Medulla oblongata (tissue), 1 donor: Measurements from ENCODE around the gene GAST.
"Not testable (repeated sequence)": the region's sequence is repeated elsewhere in the genome, so short reads cannot be mapped to it uniquely, and the experiment has no call there.

Source experiments
- DNase-seq: peaks from one replicate; pipeline ENCODE4 v3.0.0-alpha.2; 2015; ENCODE audit errors: extremely low spot score

The GAST gene, protein sequence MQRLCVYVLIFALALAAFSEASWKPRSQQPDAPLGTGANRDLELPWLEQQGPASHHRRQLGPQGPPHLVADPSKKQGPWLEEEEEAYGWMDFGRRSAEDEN

DNA sequence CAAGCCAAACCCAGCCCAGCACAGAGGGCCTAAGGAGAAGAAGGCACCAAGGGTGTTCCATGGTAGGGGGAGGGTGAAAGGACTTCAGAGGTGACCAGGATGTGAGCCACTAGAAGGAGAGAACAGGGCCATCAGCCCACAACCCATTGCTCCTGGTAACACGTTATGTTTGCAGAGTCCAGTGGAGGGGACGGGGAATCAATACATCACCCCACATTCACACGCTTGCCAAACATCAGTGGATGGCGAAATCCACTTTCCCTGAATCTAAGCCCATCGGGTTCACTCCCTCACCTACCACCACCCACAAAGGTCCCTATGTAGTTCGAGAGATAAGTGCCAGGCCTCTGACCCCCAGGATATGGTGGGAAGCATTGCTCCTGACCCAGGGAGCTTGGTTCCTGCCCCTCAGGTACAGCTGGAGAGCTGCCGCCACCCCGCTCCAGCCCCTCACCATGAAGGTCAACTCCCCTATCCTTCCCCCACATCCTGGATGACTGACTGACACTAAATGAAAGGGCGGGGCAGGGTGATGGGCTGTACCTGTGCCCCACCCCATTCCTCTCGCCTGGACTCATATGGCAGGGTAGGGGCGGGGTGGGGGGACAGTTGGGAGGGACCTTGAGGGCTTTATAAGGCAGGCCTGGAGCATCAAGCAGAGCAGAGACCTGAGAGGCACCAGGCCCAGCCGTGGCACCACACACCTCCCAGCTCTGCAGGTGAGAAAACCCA is at the start of gene GAST:
Gene GAST (plus strand): TSS at position 663 of the 732 bp plus-strand sequence. CDS start 3,106 bp downstream, outside the sequence.
- DNase-seq: no peak

DNA sequence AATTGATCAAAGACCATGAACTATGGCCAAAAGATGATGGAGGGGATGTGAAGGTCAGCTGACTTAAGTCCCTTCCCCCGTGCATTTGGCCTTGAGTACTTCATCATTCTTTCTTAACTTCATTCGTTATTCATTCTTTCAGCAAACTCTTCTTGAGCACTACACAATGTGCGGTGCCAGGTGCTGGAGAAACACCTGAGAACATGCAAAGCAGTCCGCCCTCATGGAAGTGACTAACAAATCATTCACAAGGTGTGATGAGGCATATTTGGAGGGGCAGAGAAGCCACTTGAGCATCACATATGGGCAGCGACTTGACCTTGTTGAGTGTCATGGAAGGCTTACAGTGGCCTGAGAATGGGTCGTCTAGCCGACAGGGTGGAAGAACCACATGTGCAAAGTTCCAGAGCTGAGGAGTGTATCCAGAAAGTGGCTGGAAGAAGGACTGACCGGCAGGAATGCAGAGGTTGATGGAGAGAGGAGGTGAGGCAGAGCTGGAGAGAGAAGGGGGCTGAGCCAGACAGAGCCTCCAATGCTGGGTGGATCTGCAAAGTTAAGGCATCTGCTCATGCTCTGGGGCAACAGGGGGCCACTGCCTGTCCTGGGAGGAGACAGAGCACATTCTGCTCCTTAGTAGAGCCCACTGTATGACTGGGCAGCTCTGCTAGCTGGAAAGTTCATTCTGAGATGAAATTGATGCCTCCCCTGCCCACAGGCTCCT is 48.5 kb upstream of the GAST start:
- DNase-seq: no peak

DNA sequence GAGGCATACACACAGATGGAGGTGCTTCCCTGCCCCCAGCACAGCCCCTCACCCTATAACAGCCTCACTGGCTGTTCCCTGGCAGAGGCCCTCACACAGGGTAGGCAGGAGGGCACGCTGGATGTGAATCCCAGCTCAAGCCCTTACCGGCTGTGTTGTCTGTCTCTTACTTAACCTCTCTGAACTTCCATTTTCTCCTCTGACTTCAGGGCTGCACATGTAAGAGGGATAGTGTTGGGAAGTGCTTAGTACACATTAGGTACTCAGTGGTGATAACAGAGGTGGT is 48.0 kb upstream of the GAST start:
- no peak for DNase-seq

DNA sequence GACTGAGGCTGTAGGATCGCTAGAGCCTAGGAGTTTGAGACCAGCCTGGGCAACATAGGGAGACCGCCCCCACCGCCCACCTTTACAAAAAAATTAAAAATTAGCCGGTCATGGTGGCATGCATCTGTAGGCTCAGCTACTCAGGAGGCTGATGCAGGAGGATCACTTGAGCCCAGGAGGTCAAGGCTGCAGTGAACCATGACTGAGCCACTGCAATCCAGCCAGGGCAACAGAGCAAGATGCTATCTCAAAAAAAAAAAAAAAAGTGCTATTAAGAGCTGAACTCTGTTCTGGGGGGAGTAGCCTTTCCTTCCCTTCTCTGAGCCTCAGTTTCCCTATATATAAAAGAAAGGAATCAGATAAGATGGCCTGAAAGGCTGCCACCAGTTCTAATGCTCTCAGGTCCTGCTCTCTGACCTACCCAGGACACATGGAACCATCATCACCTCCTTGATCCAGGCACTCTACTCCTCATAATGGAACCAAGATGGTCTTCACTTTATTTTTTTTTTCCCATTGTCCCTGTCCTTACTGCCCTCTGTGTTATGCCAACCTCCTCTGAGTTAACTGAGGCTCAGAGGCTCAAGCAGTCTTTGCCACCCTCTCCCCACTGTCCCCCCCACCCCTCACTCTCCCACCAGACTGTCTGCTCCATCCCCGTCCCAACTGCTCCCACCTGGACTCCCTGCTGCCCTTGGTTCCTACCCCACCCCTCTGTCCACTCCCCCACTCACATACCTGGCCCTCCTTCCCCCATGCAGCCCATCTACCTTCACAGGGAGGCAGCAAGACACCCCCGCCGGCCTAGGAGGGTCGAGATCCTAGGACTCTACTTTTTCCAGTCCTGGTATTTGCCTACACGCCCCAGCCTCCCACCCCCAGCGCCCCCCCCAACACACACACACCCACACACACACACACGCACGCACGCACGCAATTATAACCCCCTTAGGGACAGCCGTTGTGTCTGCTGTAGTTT is 47.3 kb upstream of the GAST start:
- no peak for DNase-seq

DNA sequence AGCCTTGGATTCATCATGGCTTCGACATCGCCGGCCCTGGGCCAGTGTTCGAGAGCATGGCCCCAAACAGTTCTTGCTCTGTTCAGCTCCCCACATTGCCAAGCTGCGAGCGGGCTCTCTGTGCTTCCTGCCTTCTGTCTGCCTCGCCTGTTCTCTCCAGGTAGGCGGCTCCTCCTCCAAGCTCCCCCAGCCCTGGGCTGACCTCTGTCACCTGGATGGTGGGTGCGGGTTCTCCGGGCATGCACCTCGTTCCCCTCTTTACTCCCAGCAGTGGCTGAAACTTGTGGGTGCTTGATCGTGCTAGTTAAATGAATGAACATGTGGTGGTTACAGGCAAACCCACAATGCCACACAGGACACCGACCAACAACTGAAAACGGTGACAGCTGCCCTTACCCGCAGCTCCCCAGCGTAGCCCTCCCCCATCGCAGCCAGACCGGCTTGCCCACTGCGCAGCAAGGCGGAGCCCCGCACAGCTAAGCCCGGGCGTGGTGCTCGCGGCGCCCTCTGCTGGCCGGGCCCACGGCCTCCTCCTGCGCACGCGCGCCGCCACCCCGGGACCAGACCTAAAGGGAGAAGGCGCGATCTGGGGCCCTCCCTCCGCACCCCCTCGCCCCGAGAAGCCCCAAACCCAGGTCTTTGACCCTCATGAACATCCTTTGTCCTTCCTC is 46.4 kb upstream of the GAST start:
- peak; percentile 89 for DNase-seq

DNA sequence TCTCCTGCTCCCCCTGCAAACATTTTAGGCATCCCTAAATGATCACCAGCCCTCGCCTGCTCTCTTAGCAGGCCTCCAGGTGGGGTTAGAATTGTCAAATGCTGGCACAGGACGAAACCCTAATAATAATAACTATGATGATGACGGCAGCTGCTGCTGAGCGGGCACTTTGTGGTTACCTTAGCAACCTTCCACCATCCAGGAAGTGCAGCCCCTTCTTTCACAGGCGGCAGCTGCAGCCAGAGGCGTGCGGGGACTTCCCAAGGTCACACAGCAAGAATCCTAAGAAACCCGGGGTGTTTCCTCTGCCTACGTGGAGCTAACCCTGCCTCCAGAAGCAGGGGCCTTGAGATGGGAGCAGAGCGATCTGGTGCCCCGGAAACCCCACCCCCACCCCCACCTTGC is 45.9 kb upstream of the GAST start:
- DNase-seq: peak; percentile 33

DNA sequence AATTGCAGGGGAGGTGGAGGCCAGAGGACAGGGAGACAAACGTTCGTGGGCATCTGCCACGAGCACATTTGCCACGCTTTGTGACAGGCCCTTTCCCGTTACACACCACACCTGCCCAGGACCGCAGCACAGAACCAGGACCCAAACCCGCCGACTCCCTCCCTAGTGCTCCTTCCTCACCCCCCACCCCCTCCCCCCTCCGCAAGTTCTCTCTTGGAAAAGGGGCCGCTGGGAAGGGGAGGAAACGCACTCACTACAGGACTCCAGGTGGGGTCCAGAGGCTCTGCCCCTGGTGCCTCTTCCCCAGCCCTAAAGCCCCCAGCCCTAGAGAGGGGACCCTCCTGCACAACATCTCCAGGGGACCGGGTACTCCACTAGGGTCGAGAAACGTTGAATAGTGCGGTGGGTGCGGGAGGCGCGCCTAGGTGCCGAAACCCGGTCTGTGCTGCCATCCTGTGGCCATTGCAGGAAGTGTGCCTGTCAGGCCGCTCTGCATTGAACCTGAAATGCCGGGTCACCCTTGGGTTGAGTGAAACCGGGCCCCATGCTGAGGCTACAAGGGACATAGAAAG is 45.3 kb upstream of the GAST start:
- DNase-seq: peak; percentile 82

DNA sequence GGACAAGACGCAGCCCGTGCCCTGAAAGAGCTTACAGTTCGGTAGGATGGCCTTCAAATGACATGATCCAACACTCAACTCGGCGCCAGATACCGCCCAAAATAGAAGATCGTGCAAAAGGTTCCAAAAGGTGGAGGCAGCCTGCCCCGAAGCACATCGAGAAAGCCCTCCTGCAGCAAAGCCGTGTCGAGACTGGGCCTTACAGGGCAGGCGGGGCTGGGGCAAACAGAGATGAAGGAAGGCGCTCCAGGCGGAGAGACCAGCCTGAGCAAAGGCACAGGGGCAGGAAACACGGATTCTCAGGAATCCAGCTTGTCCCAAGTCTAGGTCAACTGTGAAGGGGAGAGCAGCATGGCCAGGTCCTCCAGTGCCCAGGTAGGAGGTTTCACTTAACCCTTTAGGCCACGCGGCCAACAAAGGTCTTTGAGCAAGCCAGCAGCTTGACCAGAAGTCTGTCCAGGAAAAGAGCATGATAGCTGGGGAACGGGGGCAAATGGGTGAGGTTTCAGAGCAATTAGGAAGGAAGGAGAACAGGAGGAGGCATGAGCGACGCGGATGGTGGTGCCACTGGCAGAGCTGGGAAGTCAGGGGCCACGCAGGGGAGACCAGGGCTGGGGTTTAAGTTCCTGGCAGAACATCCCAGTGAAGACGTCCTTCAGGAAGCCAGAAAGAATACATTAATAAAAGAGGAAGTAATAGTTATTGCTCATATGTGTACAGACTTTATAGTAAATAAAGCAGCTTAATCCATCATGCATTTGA is 44.7 kb upstream of the GAST start:
- DNase-seq: no peak

DNA sequence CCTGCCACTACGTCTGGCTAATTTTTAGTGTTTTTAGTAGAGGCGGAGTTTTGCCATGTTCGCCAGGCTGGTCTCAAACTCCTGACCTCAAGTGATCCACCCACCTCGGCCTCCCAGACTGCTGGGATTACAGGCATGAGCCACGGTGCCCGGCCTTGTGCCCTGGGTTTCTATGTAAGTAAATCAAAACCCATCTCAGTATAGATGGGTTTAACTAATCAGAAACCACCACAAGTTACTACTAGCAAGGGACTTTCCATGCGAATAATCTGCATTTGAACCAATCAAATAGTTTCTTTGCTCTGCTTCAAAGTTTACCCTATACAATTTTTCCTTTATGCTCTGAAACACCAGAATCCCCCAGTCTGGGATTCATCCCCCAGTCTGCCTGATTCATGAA is 40.0 kb upstream of the GAST start:
- DNase-seq: no peak

DNA sequence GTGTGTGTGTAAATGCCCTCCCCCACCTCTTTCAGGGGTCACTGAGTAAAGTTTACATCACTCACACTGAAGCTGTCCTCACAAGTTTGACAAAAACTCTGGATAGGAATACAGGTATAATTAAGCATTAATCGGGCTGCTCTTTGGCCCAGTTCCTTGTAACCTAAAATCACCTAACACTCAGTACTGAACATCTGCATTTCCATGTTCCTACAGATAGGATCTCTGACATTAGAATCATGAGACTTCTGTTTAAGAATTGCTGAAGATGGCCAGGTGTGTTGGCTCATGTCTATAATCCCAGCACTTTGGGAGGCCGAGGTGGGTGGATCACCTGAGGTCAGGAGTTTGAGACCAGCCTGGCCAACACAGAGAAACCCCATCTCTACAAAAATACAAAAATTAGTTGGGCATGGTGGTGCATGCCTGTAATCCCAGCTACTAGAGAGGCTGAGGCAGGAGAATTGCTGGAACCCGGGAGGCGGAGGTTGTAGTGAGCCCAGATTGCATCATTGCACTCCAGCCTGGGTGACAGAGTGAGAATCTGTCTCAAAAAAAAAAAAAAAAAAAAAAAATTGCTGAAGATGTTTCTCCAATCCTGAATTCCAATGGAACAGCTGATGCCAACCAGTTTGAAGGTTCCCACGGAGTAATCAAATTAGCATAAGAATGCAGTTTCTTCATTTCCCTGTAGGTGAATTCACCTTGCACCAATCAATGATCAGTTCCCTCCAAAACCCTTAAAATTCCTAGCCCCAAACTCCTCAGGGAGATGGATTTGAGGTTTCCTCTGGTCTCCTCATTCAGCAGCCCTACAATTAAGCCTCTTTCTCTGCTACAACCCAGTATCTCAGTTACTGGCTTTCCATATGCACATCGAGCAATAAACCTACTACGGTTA is 36.7 kb upstream of the GAST start:
- DNase-seq: not testable (repeated sequence)

DNA sequence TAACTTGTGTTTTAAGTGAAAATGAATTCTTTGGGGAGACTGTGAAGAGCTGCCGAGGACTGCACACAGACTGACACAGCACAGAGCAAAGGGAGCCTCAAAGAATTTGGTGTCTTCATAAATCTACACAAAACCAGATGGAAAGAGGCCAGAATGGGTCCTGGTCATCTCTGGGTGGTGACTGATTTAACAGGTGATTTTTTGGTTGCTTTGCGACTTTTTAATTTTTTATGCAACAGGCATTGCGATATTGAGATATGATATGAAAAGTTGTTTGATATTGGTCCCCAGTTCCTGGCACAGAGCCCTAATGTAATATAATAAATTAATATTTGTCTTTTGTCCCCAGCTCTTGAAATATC is 36.1 kb upstream of the GAST start:
- DNase-seq: no peak

DNA sequence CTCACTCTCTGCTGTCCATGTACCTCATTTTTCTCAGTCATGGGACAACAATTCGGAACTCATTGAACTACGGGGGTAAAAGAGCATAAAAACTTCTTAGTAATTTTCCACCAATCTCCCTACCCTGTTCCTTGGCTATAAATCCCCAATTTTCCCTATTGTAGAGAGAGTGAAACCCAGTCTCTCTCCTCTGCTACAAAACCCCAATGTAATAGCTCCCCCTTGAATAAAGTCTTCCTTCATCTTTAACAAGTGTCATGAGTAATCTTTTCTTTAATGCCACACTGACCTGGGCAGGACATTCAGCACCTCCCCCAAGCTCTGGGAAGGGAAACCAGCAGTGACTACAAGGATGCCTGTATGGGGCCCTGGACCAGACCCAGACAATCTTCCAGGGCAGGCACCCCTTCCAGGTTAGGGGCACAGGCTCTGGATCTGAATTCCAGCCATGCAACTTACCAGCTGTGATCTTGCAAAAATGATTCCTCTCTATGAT is 33.7 kb upstream of the GAST start:
- no peak for DNase-seq

DNA sequence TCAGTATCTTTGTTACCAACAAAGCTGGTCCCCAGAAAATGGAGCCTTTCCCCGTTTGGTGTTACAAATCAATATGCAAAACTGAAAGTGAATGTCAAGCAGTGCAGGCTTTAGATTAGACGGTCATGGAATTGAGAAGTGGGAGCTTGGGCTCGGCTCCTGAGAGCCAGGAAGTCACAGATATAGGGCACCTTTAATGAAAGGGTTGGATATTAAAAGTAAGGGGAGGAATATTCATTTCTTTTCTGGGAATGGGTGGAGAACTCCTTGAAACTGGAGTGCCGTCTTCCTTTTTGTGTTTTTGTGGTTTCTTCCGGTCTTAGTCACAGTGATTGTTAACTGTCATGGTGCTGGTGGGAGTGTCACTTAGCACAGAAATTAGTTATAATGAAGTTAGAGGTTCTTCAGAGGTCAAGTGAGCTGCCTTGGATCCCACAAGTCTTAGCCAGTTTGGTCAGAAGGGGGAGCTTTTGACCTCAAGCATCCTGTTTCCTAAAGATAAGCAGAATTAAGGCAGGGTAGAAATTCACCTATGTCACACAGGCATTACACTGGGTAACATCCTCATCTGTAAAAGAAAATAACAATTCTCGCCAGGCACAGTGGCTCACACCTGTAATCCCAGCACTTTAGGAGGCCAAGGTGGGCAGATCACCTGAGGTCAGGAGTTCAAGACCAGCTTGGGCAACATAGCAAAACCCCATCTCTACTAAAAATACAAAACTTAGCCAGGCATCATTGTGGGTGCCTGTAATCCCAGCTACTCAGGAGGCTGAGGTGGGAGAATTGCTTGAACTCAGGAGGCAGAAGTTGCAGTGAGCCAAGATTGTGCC is 33.0 kb upstream of the GAST start:
- DNase-seq: no peak

DNA sequence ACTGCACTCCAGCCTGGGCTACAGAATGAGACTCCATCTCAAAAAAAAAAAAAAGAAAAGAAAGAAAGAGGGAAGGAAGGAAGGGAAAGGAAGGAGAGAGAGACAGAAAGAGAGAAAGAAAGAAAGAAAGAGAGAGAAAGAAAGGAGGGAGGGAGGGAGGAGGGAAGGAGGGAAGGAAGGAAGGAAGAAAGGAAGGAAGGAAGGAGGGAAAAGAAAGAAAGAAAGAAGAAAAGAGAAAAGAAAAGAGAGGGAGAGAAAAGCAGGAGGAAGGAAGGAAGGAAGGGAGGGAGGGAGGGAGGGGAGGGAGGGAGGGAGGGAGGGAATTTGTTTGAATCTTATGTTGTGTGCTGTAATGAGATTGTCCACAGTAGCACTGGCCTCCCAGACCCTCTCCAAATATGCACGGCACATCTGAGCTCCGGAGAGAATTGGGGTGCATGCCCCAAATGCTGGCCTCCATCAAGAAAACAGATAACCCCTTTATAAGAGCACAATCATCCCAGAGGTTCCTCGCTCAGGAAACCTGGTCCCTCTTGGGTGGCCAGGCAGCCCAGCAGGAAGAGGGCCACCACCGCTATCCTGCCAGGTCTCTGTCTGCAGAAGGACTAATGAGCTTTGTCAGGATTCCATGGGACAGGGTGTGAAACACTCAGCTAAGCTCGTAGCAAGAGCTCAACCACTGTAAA is 32.2 kb upstream of the GAST start:
- DNase-seq: no peak

DNA sequence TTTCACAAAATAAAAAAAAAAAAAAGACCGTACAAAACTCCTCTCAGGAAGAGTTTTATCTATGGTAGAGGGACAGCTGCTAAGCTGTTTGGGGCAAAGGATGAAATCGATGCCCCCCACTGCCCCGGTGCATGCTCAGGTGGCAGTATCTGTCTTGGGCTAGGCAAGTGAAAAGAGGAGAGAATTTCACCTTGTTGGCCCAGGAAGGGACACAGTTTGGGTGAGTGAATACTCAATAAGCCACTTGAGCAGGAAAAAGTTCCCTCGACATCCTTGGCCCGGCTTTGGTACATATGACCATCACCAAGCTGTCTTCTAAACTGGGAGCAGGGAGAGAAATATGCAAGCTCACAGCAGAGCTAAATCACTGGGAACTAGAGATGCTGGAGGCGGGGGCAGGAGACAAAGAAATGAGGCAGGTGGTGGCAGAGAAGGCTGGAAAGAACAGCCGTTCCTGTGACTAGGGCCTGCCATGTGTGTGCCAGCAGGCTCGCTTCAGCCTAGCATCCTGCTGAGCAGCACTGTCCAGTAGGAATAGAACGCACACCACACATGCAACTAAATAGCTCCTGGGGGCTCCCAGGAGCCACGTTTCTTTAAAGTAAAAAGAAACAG is 31.6 kb upstream of the GAST start:
- no peak for DNase-seq

DNA sequence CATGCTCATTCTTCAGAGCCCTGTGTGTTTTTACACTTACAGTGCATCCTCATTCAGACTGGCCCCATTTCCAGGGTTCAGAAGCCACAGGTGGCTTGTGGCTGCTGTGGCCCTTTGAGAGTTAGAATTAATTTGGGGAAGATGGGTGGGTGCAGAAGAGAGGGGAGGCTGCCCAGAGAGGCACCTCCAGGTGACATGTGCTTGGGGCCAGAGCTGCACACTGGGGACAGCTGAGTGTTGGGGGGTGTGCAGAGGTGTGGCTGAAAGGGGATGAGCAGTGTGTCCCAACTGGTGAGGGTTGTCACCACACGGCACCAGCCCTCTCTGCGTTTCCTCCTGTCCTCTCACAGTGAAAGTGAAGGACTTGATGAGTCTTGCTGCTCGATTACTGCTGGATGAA is 30.4 kb upstream of the GAST start:
- DNase-seq: no peak

DNA sequence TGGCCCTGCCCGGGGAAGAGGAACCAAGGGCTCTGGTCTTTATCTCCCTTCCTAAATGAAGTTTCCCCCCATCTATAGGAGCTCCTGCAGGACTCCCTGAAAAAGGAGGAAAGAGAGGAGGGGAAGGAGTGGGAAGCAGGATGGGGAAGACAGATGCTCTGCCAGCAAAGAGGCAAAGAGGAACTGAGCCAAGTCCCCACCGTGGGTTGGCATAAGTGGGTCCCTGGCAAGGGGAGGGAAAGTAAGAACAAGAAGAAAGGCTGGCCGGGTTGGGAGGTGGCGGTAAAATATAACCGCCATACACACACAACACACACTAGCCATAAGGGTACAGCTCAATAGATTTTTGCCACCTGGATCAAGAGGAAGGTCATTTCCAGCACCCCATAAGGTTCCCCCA is 29.5 kb upstream of the GAST start:
- no peak for DNase-seq
